Measurements from ENCODE around the gene SERTM1.

Gene SERTM1
- 0 reads per million in 2 donors for total RNA-seq

- DNase-seq: no peak
Observed at GRCh38 chr13:36673838-36674326, at the start of gene SERTM1. Gene SERTM1, plus strand, starts transcription at chr13:36674020. Its CDS starts 21,059 bp downstream, at chr13:36695079.

DNA sequence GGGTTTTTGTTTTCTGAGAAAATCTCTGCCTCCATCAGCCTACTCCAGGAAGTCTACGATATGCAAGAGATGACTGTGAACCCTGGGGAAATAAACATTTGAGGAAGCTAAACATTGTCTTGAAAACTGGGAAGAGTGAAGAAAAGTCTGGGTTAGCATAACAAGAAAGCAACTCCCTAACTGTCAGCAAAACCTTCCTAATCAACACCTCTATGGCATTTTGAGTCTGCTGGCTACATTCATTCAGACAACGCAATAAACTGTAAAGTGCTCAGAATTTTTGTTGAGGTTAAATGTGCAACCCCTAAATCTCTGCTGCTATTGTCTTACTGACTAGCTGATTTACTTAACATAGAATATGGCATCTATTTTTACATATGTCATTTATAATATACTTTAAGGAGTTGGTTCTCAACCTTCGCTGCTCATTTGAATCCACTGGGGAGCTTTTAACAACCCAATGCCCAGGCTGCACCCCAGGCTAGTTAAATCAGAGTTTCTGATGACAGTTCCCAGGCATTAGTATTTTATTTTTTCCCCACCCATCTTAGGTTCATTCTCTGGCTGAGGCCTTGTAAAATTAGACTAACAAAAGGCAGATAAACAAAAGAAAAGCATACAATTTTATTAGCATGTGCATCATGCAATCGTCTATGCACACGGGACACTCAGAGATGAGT lies 45.3 kb upstream of the SERTM1 start:
- DNase-seq: no peak

GRCh38 chr13:36629057-36629385 lies 44.8 kb upstream of the SERTM1 start:
- DNase-seq: no peak

GRCh38 chr13:36630181-36630803 lies 43.5 kb upstream of the SERTM1 start:
- no peak for DNase-seq

DNA sequence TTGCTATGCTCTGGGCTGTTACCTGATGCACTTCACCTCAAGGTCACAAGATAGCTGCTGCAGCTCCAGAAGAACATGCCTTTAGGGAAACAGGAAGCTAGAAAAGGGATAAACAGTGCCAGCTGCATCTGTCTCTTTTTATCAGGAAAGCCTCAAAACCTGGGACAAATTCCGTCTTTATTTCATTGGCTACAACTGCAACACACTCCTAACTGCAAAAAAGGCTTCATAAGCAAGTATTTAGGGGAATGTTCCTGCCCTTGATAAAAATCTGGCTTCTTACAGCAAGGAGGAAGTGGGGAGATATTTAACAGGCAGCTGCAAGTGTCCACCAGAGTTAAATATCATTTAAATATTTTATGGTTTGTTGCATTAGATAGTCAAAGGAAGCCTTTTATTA lies 34.2 kb upstream of the SERTM1 start:
- DNase-seq: no peak

- DNase-seq: no peak
Observed at GRCh38 chr13:36650611-36651010, 23.2 kb upstream of the SERTM1 start.

DNA sequence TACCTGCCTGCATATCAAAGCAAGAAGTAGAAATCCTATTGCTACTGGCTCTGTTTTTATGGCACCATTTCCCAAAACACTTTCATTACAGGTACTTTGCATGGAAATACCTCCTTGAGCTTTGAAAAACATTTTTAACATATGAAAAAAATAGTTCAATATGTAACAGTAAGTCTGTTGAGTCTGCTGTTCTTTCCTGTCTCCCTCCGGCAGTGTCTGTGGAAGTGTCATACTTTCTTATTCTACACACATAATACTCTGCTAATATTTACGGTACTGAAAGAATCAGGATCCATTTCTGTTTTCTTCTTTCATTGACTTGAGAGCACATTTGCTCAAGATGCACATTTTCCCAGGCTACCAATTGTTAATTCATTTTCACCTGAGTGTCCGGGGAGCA lies 8.2 kb upstream of the SERTM1 start:
- no peak for DNase-seq

DNA sequence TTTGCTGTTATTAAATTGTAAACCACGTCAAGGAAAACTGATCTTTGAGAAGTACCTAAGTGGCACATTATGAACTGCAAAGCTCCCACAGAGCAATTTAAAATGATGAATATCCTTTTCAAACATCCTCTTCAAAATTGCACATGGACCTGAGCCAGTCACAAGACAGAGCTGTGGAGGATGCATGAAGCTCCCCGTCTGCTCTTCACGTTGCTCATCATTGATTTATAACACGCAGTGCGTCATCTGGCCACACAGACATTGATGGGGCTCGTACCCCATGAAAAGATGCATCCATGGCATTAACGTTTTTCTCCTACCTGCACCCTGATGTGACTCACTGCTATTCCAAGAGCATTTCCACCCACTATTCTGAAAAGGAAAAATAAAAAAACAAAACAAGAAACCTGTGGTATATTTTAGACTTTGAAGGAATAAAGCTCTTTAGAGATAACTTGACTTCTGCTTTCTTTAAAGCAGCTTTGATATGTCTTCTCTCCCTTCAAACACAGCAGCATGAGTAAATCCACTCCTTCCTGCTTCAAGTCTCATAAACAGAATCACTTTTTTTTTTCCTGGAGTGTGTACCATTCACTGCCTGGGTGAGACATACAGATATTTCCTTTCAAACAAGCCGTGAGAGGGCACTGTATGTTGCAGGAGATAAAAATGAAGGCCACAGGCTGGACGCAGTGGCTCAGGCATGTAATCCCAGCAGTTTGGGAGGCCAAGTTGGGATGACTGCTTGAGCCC lies 7.2 kb upstream of the SERTM1 start:
- no peak for DNase-seq

DNA sequence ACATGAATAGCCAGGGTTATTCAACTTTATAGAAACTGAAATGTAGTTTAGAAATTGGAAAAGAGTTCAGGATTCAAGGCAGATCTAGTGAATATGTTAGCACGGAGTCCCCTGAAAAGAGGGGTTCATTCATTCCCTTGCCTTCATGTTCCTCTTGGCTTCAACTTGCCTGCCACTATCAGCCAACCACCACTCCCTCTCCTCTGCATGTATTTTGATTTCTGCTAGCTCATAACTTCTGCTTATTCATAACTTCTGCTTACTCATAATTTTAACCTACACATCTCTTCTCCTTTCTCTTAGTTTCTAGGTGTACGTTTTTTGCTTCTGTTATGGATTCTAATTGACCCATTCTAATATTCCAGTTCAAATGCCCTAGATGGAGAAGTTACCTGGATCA lies 5.5 kb upstream of the SERTM1 start:
- DNase-seq: no peak

- DNase-seq: no peak
Observed at GRCh38 chr13:36673352-36673751, 468 bp upstream of the SERTM1 start.

- DNase-seq: no peak
Observed at GRCh38 chr13:36674337-36675212, 755 bp downstream of the SERTM1 start.

DNA sequence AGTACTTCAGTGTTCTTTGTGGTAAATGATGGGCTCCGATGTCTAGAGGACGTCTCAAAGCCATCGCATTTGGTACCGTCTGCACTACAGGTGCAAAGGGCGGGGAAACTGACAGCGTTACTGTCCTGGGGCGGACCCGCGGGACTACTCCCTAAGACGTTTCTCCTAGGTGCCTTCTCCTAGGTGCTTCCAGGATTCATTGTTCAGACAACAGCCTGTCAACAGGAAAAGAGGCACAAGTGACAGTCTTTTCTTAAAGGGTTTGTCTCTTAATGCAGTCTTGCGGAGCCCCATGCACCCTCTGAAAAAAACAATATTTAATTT lies 1.4 kb downstream of the SERTM1 start:
- DNase-seq: no peak

DNA sequence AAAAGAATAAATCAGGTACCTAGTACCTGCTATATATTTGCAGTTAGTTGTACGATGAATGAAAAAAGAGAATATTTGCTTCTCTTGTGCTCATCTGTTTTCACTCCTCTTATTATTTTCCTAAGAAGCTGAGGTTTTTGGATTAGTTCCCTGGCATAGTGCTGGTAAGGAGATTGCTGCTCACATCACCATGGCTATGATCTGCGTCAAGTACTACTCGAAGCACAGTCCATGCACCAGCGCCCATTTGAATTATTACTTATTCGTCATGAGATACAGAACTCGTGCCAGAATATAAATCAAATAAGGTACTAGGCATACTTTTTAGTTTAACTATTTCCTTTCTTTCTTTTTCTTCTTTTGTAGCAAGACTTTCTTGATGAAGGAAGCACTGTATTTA lies 7.1 kb downstream of the SERTM1 start:
- no peak for DNase-seq

- DNase-seq: no peak
Observed at GRCh38 chr13:36681894-36682624, 8.2 kb downstream of the SERTM1 start.

GRCh38 chr13:36683701-36684100 lies 9.9 kb downstream of the SERTM1 start:
- no peak for DNase-seq

GRCh38 chr13:36685927-36686326 lies 12.1 kb downstream of the SERTM1 start:
- DNase-seq: no peak

GRCh38 chr13:36696410-36697010 lies 22.7 kb downstream of the SERTM1 start:
- DNase-seq: no peak

DNA sequence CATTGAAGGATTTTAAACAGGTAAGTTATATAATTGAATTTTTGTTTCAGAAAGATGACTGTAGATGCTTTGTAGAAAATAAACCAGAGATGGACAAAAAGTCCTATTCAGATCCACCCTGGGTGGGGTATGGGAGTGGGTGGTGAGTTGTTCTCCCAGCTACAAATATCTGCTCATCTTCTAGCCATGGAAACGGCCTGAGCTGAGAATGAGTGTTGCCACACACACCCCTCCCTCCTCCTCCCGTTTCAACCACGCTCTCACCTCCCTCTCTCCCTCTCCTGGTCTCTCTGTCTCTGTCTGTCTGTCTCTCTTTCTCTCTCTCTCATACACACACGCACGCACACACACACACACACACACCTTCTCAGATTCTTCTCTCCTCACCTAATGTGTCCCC lies 26.4 kb downstream of the SERTM1 start:
- DNase-seq: no peak

GRCh38 chr13:36706755-36707154 lies 32.9 kb downstream of the SERTM1 start:
- no peak for DNase-seq

GRCh38 chr13:36709136-36709890 lies 35.5 kb downstream of the SERTM1 start:
- DNase-seq: no peak

DNA sequence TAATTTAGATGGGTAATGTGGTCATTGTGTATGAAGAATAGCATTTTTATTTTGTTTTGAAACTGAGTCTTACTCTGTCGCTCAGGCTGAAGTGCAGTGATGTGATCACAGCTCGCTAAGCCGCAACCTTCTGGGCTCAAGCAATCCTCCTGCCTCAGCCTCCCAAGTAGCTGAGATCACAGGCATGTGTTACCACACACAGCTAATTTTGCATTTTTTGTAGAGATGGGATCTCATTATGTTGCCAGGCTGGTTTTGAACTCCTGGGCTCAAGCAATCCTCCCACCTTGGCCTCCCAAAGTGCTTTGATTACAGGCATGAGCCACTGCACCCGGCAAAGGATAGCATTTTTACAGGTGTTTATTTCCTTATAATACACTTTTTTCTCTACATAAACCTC lies 36.6 kb downstream of the SERTM1 start:
- DNase-seq: no peak

Measured in T-helper 9 cell (primary cell).